Small intestine (tissue), 7 donors: ENCODE data around the gene KLK1. TPM values are rescaled to one million over a fixed set of nuclear protein-coding genes. Genes with fewer than 3 reads are reported as not detected.
"Not testable (repeated sequence)": the region's sequence is repeated elsewhere in the genome, so short reads cannot be mapped to it uniquely, and the experiment has no call there.

ENCODE experiments used
- DNase-seq, 2 donors: peaks; one replicate each; pipeline versions ENCODE4 v3.0.0 to v3.0.0-alpha.2; 2013
- FAIRE-seq: peaks from 2 replicates; lab custom pipeline; 2012; peaks lifted over from hg19 to GRCh38; lab: Jason Lieb, UNC
- H3K27ac ChIP-seq, 3 donors: one replicate each; pipeline ENCODE4 v1.5.1; 2013; ENCODE audit warnings: low read length in 2 of 3, mild to moderate bottlenecking in 2 of 3, control low read depth in 1 of 3, inconsistent platforms in 1 of 3, low read depth in 1 of 3, moderate library complexity in 1 of 3
- H3K27me3 ChIP-seq, 3 donors: one replicate each; pipeline ENCODE4 v1.6.1; 2013; ENCODE audit warnings: low read length in 3 of 3, inconsistent platforms in 1 of 3; ENCODE audit not compliant: control insufficient read depth in 3 of 3, insufficient read depth in 3 of 3
- H3K36me3 ChIP-seq, 3 donors: one replicate each; pipeline ENCODE4 v1.6.1; 2013; ENCODE audit warnings: low read length in 3 of 3, inconsistent platforms in 1 of 3, low read depth in 1 of 3, mild to moderate bottlenecking in 1 of 3, moderate library complexity in 1 of 3; ENCODE audit not compliant: control insufficient read depth in 3 of 3, insufficient read depth in 2 of 3
- H3K4me1 ChIP-seq, 3 donors: one replicate each; pipeline ENCODE4 v1.6.1; 2013; ENCODE audit warnings: low read length in 2 of 3, inconsistent platforms in 1 of 3, low read depth in 1 of 3, mild to moderate bottlenecking in 1 of 3, moderate library complexity in 1 of 3; ENCODE audit not compliant: control insufficient read depth in 3 of 3, insufficient read depth in 2 of 3
- H3K4me3 ChIP-seq, 3 donors: one replicate each; pipeline ENCODE4 v1.5.1; 2013; ENCODE audit warnings: low read length in 3 of 3, control low read depth in 1 of 3, inconsistent platforms in 1 of 3, low read depth in 1 of 3, mild to moderate bottlenecking in 1 of 3, moderate library complexity in 1 of 3
- H3K9me3 ChIP-seq, 2 donors: one replicate each; pipeline ENCODE4 v1.6.1; 2013; ENCODE audit warnings: low read depth in 1 of 2, low read length in 1 of 2; ENCODE audit not compliant: control insufficient read depth in 2 of 2, insufficient read depth in 1 of 2
- WGBS, 3 donors: extraction: QIAGEN DNeasy Blood & Tissue Kit; methylation state at CpG; one replicate each; pipeline ENCODE4 v1.1.7; 2013; 5-methylcytosine and 5-hydroxymethylcytosine counted together
- polyA plus RNA-seq, 4 donors: library from polyadenylated mRNA; stranded (reverse) in 3 of 4; unstranded in 1 of 4; fragments of 200-250 nt in 3 of 4; fragments of 120-200 nt in 1 of 4; gene quantifications; one replicate each; pipeline versions ENCODE4 v1.2.1 to v1.2.3, GENCODE V29; 2013
- donor health status: healthy with polysubstance abuse.
- donor health status: control.
- donor health status: control.
- donor health status: Bipolar disorder and iron deficiency.
- donor health status: healthy.

Gene KLK1
- polyA plus RNA-seq, 4 donors = 12.5 to 48.9 (median 29.8) TPM

GRCh38 chr19:50777830-50778303, 45.7 kb downstream of the KLK1 start:
- no peak for DNase-seq
- no peak for FAIRE-seq
- no peaks in the 10 kb centered on the region for H3K36me3 ChIP-seq
- H3K4me1 ChIP-seq = no peaks in the 10 kb centered on the region
- no peak overlapping the region for H3K27ac ChIP-seq
- no peak overlapping the region for H3K4me3 ChIP-seq
- H3K27me3 ChIP-seq = peaks cover 0 to 35% (median 13%) of the 10 kb centered on the region in 3 donors
- no peaks in the 10 kb centered on the region for H3K9me3 ChIP-seq
- WGBS, 3 donors = 1 to 5% (median 4%) methylated on average over 30 of the region's 30 CpGs

- no peaks in the 10 kb centered on the region for H3K36me3 ChIP-seq
- FAIRE-seq = no peak
- no peaks in the 10 kb centered on the region for H3K4me1 ChIP-seq
- DNase-seq = no peak
- H3K27me3 ChIP-seq = peaks cover 0 to 32% (median 13%) of the 10 kb centered on the region in 3 donors
- no peak overlapping the region for H3K27ac ChIP-seq
- H3K9me3 ChIP-seq = peaks cover 0 to 5% of the 10 kb centered on the region in 2 donors
- 38 to 50% (median 44%) methylated on average over 4 of the region's 4 CpGs for WGBS, 3 donors
- H3K4me3 ChIP-seq = no peak overlapping the region
These were observed 46.3 kb downstream of the KLK1 start for GRCh38 chr19:50777261-50777660.

GRCh38 chr19:50776131-50776530, 47.5 kb downstream of the KLK1 start:
- Histone ChIP-seq H3K27ac (no peak overlapping the region), H3K9me3 (peaks cover 0 to 5% of the 10 kb centered on the region in 2 donors), H3K27me3 (peaks cover 0 to 32% (median 13%) of the 10 kb centered on the region in 3 donors), H3K36me3 (no peaks in the 10 kb centered on the region), H3K4me3 (no peak overlapping the region), H3K4me1 (no peaks in the 10 kb centered on the region)
- no peak for DNase-seq
- WGBS, 3 donors = 73 to 89% (median 79%) methylated on average over 5 of the region's 5 CpGs
- no peak for FAIRE-seq

GRCh38 chr19:50773454-50773853, 50.1 kb downstream of the KLK1 start:
- H3K4me1 ChIP-seq, H3K4me3 ChIP-seq, H3K9me3 ChIP-seq, H3K27ac ChIP-seq, FAIRE-seq, DNase-seq, H3K36me3 ChIP-seq: not testable (repeated sequence)
- 45 to 54% (median 54%) methylated on average over 7 of the region's 7 CpGs for WGBS, 3 donors
- peaks cover 0 to 12% (median 6%) of the 10 kb centered on the region in 3 donors for H3K27me3 ChIP-seq

- H3K4me1 ChIP-seq, DNase-seq: not testable (repeated sequence)
- WGBS, 3 donors = 65 to 85% (median 69%) methylated on average over 3 of the region's 3 CpGs
These were observed 50.7 kb downstream of the KLK1 start for GRCh38 chr19:50772912-50773311.

GRCh38 chr19:50772476-50772875, 51.1 kb downstream of the KLK1 start:
- no peak overlapping the region for H3K4me3 ChIP-seq
- peaks cover 0 to 4% (median 3%) of the 10 kb centered on the region in 3 donors for H3K27me3 ChIP-seq
- H3K36me3 ChIP-seq = no peaks in the 10 kb centered on the region
- no peaks in the 10 kb centered on the region for H3K4me1 ChIP-seq
- DNase-seq = no peak
- no peak overlapping the region for H3K27ac ChIP-seq
- H3K9me3 ChIP-seq = peaks cover 0 to 5% of the 10 kb centered on the region in 2 donors
- FAIRE-seq = no peak
- WGBS, 3 donors = 45 to 56% (median 54%) methylated on average over 2 of the region's 2 CpGs

More at GRCh38 chr19:50772912-50773311, 50.7 kb downstream of the KLK1 start:
- H3K36me3 ChIP-seq, H3K27me3 ChIP-seq, H3K4me3 ChIP-seq, H3K27ac ChIP-seq, H3K9me3 ChIP-seq, FAIRE-seq: not testable (repeated sequence)

GRCh38 chr19:50770888-50771287, 52.7 kb downstream of the KLK1 start:
- Histone ChIP-seq H3K36me3 (no peaks in the 10 kb centered on the region), H3K4me3 (no peak overlapping the region), H3K27me3 (peaks cover 0 to 2% (median 0%) of the 10 kb centered on the region in 3 donors), H3K4me1 (no peaks in the 10 kb centered on the region), H3K27ac (no peak overlapping the region), H3K9me3 (peaks cover 0 to 5% of the 10 kb centered on the region in 2 donors)
- DNase-seq (no peak), FAIRE-seq (no peak)
- WGBS, 3 donors = 80 to 82% (median 82%) methylated on average over 13 of the region's 13 CpGs

GRCh38 chr19:50770164-50770563, 53.4 kb downstream of the KLK1 start, which contains the start of gene GPR32:
Gene GPR32 (plus strand): TSS chr19:50770464. CDS start chr19:50770601, 137 bp downstream.
- not testable (repeated sequence) for H3K4me3 ChIP-seq, H3K27ac ChIP-seq, DNase-seq, FAIRE-seq, H3K36me3 ChIP-seq, H3K4me1 ChIP-seq, H3K9me3 ChIP-seq, H3K27me3 ChIP-seq
- 61 to 80% (median 64%) methylated on average over 2 of the region's 2 CpGs for WGBS, 3 donors
